Fibroblast of the aortic adventitia (primary cell): ENCODE data around the gene HNRNPL. TPM values are rescaled to one million over a fixed set of nuclear protein-coding genes. Genes with fewer than 3 reads are reported as not detected.
"Not testable (repeated sequence)": the region's sequence is repeated elsewhere in the genome, so short reads cannot be mapped to it uniquely, and the experiment has no call there.

Source experiments
- DNase-seq: peaks from one replicate; pipeline ENCODE4 v3.0.0-alpha.2; 2010; ENCODE audit warnings: low read depth
- H3K4me3 ChIP-seq: 2 replicates; pipeline ENCODE4 v1.5.1; 2011; ENCODE audit warnings: low read depth, mild to moderate bottlenecking, control low read depth, low read length, moderate library complexity
- CTCF ChIP-seq: IDR thresholded peaks from 2 replicates; pipeline ENCODE4 v1.5.1; 2011; ENCODE audit warnings: mild to moderate bottlenecking, low read length, control low read depth, inconsistent platforms; ENCODE audit not compliant: insufficient read depth
- total RNA-seq: library from RNA; depleted of rRNA; stranded (reverse); fragments of >200 nt; gene quantifications from 2 replicates; pipeline ENCODE4 v1.2.3, GENCODE V29; 2012; ENCODE audit warnings: low replicate concordance

The HNRNPL gene
- total RNA-seq, 1 donor: 254 TPM

GRCh38 chr19:38890686-38891085 lies 40.9 kb upstream of the HNRNPL start:
- no peak for TF ChIP-seq CTCF
- DNase-seq: no peak
- no peak overlapping the region for H3K4me3 ChIP-seq

GRCh38 chr19:38889803-38890202 lies 40.0 kb upstream of the HNRNPL start:
- TF ChIP-seq CTCF: no peak
- DNase-seq: no peak
- H3K4me3 ChIP-seq: no peak overlapping the region

- no peak for TF ChIP-seq CTCF
- DNase-seq: no peak
These were observed 39.1 kb upstream of the HNRNPL start for GRCh38 chr19:38888876-38889275.

GRCh38 chr19:38884691-38885090 lies 34.9 kb upstream of the HNRNPL start:
- H3K4me3 ChIP-seq: not testable (repeated sequence)

More at GRCh38 chr19:38888876-38889275, 39.1 kb upstream of the HNRNPL start:
- no peak overlapping the region for H3K4me3 ChIP-seq

GRCh38 chr19:38883286-38883685 lies 33.5 kb upstream of the HNRNPL start:
- no peak for DNase-seq
- no peak overlapping the region for H3K4me3 ChIP-seq
- no peak for TF ChIP-seq CTCF

More at GRCh38 chr19:38884691-38885090, 34.9 kb upstream of the HNRNPL start:
- not testable (repeated sequence) for DNase-seq

GRCh38 chr19:38880882-38881609 lies 31.3 kb upstream of the HNRNPL start:
- no peak for TF ChIP-seq CTCF
- no peak for DNase-seq
- no peak overlapping the region for H3K4me3 ChIP-seq

GRCh38 chr19:38880076-38880881 lies 30.5 kb upstream of the HNRNPL start:
- H3K4me3 ChIP-seq: no peak overlapping the region
- no peak for DNase-seq
- no peak for TF ChIP-seq CTCF
